Hematopoietic multipotent progenitor cell treated with erythropoietin and hydrocortisone succinate and interleukin-3 and kit ligand, for 8 days (in vitro differentiated cells): ENCODE measurements around the gene KRTAP9-1.
"Not testable (repeated sequence)": the region's sequence is repeated elsewhere in the genome, so short reads cannot be mapped to it uniquely, and the experiment has no call there.

ENCODE experiments used
- DNase-seq: peaks from one replicate; pipeline ENCODE4 v3.0.0-alpha.2; 2015

Gene KRTAP9-1

DNA sequence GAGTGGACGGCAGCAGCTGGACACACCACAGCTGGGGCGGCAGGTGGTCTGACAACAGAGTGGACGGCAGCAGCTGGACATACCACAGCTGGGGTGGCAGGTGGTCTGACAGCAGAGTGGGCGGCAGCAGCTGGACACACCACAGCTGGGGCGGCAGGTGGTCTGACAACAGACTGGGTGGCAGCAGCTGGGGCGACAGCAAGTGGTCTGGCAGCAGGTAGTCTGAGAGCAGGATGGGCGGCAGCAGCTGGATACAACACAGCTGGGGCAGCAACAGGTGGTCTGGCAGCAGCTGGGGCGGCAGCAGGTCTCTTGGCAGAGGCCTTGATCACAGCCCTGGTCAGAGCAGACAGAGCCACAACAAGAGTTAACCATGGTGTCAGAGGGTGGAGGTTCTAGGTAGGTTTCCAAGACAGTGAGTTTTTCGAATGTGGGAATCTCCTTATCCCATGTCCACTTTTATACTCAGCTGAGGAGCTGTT is 5.2 kb upstream of the KRTAP9-1 start, which contains the start of gene KRTAP4-1:
Gene KRTAP4-1, minus strand, starts transcription at position 432 of the 482 bp plus-strand sequence. Its CDS starts 57 bp downstream, at position 375.
- DNase-seq, result no peak

GRCh38 chr17:41185001-41185400 is 4.7 kb upstream of the KRTAP9-1 start:
- no peak for DNase-seq

DNA sequence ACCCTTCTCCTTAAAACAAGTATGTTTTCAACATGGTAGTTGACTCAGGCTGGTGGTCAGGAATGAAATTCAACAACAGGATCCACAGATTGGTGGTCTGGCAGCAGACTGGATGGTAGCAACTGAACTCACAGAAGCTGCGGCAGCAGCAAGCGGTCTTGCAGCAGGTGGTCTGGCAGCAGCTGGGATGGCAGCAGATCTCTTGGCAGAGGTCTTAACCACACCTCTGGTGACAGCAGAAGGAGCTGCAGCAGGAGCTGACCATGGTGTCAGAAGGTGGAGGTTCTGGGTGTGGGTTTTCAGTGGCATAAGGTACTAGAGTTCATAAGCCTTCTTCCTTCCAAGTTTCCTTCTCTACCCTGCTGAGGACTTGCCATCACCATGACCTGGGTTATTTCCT is 2.8 kb upstream of the KRTAP9-1 start:
- DNase-seq, result no peak

- DNase-seq, result no peak
These were observed 641 bp downstream of the KRTAP9-1 start for GRCh38 chr17:41190328-41190727.

GRCh38 chr17:41196068-41196467 is 6.4 kb downstream of the KRTAP9-1 start:
- DNase-seq, result no peak

DNA sequence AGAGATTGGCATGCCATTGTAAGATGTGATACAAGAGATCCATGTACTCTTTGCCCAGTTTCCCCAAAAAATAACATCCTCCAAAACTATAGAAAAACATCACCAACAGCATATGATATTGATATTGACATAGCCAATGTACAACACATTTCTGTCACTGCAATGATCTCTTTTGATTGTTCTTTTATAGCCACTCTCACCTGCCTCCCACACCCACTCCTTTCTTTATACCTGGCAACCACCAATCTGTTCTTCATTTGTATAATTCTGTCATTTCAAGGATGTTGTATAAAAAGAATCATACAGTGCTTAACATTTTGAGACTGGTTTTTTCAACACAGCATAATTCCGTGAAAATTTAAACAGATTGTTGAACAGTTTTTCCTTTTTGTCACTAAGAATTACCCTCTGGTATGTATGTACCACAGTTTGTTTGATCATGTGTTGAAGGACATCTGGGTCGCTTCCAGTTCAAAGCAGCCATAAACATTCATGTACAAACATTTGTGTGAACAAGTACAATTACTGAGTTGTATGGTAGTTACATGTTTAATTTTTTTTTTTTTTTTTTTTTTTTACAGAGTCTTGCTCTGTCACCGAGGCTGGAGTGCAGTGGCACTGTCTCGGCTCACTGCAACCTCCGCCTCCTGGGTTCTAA is 9.9 kb downstream of the KRTAP9-1 start:
- no peak for DNase-seq

DNA sequence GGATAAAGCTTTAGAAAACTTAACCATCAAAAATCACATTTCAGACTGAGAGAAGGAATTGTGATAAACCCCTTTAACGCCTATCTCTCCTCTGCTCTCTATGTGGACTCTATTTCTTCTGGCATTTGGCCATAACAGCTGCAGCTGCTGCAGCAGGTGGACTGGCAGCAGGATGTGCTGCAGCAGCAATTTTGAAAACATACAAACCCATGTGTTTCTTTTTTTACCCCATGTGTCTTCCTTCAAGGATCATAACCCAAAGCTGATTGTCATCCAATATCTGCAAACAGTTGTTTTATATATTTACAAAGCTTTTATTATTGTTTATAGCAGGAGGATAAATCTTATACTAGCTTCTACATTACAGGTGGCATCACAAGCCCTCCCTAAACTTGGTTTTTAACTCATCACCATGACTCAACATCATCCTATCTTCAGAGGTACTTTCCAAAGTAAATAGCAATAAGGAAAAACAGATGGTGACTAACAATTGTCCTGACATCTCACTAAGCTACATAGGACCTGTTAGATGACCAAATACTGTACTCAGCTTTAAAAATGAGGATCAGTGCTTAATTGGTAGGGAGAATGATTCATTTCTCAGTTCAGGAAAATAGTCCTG is 22.3 kb downstream of the KRTAP9-1 start:
- DNase-seq, result no peak

DNA sequence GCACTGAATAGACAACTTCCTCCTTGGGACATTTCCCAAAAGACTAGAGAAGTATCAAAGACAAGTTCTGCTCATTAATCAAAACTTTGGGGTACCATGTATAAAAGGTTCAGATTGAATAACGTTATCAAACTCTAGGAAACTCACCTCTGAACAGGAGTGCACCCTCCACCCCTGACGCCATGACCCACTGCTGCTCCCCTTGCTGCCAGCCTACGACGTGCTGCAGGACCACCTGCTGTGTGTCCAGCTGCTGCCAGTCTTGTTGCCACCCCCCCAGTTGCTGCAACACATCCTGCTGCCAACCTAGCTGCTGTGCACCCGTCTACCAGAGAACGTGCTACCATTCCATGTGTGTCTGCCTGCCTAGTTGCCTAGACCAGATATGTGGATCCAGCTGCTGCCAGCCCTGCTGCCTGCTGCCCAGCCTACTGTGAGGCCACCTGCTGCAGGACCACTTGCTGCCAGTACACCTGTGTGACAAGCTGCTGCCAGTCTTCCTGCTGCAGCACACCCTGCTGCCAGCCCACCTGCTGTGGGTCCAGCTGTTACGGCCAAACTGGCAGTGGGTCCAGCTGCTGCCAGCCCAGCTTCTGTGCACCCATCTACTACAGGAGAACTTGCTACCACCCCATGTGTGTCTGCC is 23.0 kb downstream of the KRTAP9-1 start:
- no peak for DNase-seq

- DNase-seq, result no peak
These were observed 26.0 kb downstream of the KRTAP9-1 start for GRCh38 chr17:41215681-41216080.

DNA sequence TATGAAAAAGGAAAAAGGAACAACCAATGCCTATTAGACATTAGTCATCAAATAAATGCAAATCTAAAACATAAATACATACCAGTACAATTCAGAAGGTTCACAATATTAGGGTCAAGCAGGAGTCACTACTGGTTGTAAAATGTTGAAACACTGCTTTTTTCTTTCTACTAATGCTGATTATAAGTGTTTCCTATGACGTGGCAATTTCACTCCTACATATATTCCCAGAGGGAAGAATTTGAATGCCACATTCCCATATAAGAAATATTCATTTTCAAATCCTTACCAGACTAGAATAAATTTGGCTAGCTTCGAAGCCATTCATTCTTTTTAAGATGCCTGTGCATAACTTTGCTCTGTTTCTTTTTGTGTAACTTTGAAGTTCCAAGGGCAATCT is 34.1 kb downstream of the KRTAP9-1 start:
- DNase-seq, result no peak

DNA sequence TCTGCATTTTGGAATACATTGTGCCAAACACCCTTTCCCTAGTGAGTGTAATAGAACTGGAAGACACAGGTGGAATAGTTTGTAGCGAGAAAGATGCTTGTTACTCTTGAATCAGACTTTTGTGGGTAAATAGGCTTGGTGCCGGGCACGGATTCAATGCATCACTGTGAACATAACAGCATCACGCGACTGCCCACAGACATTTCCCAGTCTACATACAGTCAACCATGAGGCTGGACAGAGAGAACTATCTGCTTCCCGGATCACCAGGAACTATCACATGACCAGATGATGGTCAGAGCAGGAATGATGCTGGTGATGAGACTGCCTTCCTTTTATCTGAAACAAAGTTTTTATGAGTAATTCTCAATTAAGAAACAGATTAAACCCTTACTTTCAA is 36.4 kb downstream of the KRTAP9-1 start:
- DNase-seq, result no peak

DNA sequence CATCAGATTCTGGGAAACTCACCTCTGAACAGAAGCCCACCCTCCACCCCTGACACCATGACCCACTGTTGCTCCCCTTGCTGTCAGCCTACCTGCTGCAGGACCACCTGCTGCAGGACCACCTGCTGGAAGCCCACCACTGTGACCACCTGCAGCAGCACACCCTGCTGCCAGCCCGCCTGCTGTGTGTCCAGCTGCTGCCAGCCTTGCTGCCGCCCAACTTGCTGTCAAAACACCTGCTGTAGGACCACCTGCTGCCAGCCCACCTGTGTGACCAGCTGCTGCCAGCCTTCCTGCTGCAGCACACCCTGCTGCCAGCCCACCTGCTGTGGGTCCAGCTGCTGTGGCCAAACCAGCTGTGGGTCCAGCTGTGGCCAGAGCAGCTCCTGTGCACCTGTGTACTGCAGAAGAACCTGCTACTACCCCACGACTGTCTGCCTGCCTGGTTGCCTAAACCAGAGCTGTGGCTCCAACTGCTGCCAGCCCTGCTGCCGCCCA is 37.0 kb downstream of the KRTAP9-1 start, which contains the start of gene KRTAP9-2:
Gene KRTAP9-2, plus strand, starts transcription at position 51 of the 498 bp plus-strand sequence. Its CDS starts 7 bp downstream, at position 58.
- not testable (repeated sequence) for DNase-seq

GRCh38 chr17:41230094-41230493 is 40.4 kb downstream of the KRTAP9-1 start:
- no peak for DNase-seq

DNA sequence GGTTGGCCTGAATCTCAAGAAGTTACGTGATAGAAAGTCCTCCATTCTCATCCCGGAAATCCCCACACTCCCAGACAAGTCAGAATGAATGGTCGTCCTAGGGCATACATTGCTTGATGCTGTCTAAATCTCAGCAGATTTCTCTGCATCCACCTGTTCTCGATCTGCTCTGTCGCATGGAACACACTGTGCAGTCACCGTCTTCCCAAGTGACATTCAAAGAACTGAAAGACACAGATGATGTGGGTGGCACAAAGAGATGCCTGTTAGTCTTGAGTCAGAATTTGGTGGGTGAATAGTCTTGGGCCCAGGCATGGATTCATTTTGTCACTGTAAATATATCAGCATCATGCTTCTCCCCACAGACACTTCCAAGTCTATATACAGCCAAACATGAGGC is 42.0 kb downstream of the KRTAP9-1 start:
- DNase-seq, result no peak

GRCh38 chr17:41232399-41233105 is 42.9 kb downstream of the KRTAP9-1 start, which contains the start of gene KRTAP9-3:
Gene KRTAP9-3 (plus strand): TSS chr17:41232449. CDS start chr17:41232502, 53 bp downstream.
- DNase-seq, result not testable (repeated sequence)

DNA sequence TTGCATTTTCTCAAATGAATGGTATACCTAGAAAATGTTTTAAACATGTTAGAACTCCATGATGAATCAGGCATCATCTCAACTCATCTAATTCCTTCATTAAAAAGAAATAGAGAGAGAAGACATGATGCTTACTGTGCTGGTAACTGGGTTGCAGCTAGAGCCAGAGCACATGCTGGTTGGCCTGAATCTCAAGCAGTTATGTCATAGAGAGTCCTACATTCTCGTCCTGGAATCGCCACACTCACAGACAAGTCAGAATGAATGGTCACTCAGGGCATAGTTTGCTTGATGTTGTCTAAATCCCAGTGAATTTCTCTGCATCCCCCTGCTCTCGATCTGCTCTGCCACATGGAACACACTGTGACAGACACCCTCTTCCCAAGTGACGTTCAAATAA is 47.4 kb downstream of the KRTAP9-1 start:
- DNase-seq, result not testable (repeated sequence)

DNA sequence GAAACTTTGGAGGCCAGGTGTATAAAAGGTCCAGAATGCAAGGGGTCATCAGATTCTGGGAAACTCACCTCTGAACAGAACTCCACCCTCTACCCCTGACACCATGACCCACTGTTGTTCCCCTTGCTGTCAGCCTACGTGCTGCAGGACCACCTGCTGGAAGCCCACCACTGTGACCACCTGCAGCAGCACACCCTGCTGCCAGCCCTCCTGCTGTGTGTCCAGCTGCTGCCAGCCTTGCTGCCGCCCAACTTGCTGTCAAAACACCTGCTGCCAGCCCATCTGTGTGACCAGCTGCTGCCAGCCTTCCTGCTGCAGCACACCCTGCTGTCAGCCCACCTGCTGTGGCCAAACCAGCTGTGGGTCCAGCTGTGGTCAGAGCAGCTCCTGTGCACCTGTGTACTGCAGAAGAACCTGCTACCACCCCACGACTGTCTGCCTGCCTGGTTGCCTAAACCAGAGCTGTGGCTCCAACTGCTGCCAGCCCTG is 48.3 kb downstream of the KRTAP9-1 start, which contains the start of gene KRTAP9-8:
Gene KRTAP9-8, plus strand, starts transcription at position 51 of the 489 bp plus-strand sequence. Its CDS starts 53 bp downstream, at position 104.
- DNase-seq, result not testable (repeated sequence)
